ENCODE data around the gene NUP160.
"Not testable (repeated sequence)": the region's sequence is repeated elsewhere in the genome, so short reads cannot be mapped to it uniquely, and the experiment has no call there.

NUP160 gene

GRCh38 chr11:47847892-47848699, at the start of gene NUP160:
TSS of gene NUP160 (minus strand) at chr11:47848350. CDS start at chr11:47848318, 32 bp downstream.
- no peak for DNase-seq (ENCODE audit: low read depth)

GRCh38 chr11:47896199-47896598, 48.0 kb upstream of the NUP160 start:
- no peak for DNase-seq (ENCODE audit: low read depth)

GRCh38 chr11:47895035-47895434, 46.9 kb upstream of the NUP160 start:
- DNase-seq (ENCODE audit: low read depth), result no peak

GRCh38 chr11:47892546-47893276, 44.6 kb upstream of the NUP160 start:
- DNase-seq (ENCODE audit: low read depth), result not testable (repeated sequence)

GRCh38 chr11:47891886-47892285, 43.7 kb upstream of the NUP160 start:
- DNase-seq (ENCODE audit: low read depth), result no peak

GRCh38 chr11:47889714-47890441, 41.7 kb upstream of the NUP160 start:
- no peak for DNase-seq (ENCODE audit: low read depth)

GRCh38 chr11:47887910-47888569, 39.9 kb upstream of the NUP160 start:
- DNase-seq (ENCODE audit: low read depth), result no peak

- DNase-seq (ENCODE audit: low read depth), result peak; percentile 52
Measured at GRCh38 chr11:47886096-47886495, 37.9 kb upstream of the NUP160 start.

GRCh38 chr11:47882437-47882836, 34.3 kb upstream of the NUP160 start:
- DNase-seq (ENCODE audit: low read depth), result not testable (repeated sequence)

- no peak for DNase-seq (ENCODE audit: low read depth)
Measured at GRCh38 chr11:47881145-47881544, 33.0 kb upstream of the NUP160 start.

- no peak for DNase-seq (ENCODE audit: low read depth)
Measured at GRCh38 chr11:47879259-47880158, 31.4 kb upstream of the NUP160 start.

- DNase-seq (ENCODE audit: low read depth), result not testable (repeated sequence)
Measured at GRCh38 chr11:47875858-47876257, 27.7 kb upstream of the NUP160 start.

GRCh38 chr11:47870404-47870803, 22.3 kb upstream of the NUP160 start:
- no peak for DNase-seq (ENCODE audit: low read depth)

GRCh38 chr11:47869544-47870393, 21.6 kb upstream of the NUP160 start:
- DNase-seq (ENCODE audit: low read depth), result no peak

- DNase-seq (ENCODE audit: low read depth), result no peak
Measured at GRCh38 chr11:47867823-47868222, 19.7 kb upstream of the NUP160 start.

GRCh38 chr11:47866892-47867291, 18.7 kb upstream of the NUP160 start:
- DNase-seq (ENCODE audit: low read depth), result not testable (repeated sequence)

- no peak for DNase-seq (ENCODE audit: low read depth)
Measured at GRCh38 chr11:47864901-47865300, 16.8 kb upstream of the NUP160 start.

GRCh38 chr11:47863898-47864430, 15.8 kb upstream of the NUP160 start:
- no peak for DNase-seq (ENCODE audit: low read depth)

- DNase-seq (ENCODE audit: low read depth), result no peak
Measured at GRCh38 chr11:47863189-47863897, 15.2 kb upstream of the NUP160 start.
